ENCODE results near the gene LHX2. TPM values are rescaled to one million over a fixed set of nuclear protein-coding genes. Genes with fewer than 3 reads are reported as not detected.
A peak's percentile ranks its signal among the peaks of the same experiment; 100 is the strongest.

LHX2 gene
- total RNA-seq, 1 experiment from 2014 or later = not detected

DNA sequence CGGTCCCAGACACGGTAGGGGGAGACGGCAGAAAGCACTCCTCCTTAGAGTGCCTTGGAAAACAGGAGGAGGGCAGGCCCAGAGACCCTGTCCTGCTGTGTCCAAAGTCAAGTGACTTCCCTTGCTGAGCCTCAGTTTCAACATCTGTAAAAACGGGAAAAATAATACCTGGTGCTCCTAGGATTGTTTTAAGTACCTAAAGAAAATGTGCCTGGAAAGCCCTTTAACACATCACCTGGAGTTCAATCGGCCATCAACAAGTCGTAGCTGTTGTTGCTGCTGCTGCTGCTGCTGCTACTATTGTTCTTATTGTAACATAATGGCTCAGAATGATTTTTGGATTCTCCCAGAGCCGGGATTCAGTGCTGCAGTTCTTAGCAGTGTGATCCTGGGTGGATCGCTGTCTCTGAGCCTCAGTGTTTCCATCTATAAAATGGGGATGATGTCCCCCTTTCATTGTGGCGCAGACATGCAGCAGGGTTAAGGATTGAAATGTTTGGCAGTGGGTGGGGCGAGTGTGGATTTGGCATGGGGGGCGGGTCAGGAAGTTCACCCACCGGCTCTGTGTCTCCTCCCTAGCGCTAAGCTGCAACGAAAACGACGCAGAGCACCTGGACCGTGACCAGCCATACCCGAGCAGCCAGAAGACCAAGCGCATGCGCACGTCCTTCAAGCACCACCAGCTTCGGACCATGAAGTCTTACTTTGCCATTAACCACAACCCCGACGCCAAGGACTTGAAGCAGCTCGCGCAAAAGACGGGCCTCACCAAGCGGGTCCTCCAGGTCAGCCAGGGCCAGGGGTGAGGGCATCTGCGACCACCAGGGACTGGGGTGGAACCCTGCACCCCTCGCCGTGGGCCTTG, 9.2 kb downstream of the LHX2 start:
- no peaks in the 10 kb centered on the region for H4K20me1 ChIP-seq (ENCODE audit: control insufficient read depth, insufficient read depth, insufficient read length)
- Mint-ChIP-seq H3K9me3 (peaks cover 0 to 2% of the 10 kb centered on the region in 2 experiments; a peak in 2 of 5 replicates), H3K36me3 (ENCODE audit: insufficient read depth in 1 of 3, low read depth in 3 of 3) (peaks cover 0 to 2% (median 0%) of the 10 kb centered on the region in 3 experiments; a peak in 3 of 7 replicates), H3K27me3 (ENCODE audit: low read depth) (peaks cover 99% of the 10 kb centered on the region), H3K27ac (no peak overlapping the region), H3K4me1 (peaks cover 29 to 51% of the 10 kb centered on the region in 2 experiments), H3K4me3 (peak overlapping the region in 1 of 2 experiments; percentile 22; a peak in 2 of 5 replicates)
- WGBS (ENCODE audit: extremely low coverage, insufficient read length, low lambda C conversion rate) = no CpG with 5 or more reads among the region's 31 CpGs
- H3K4me2 ChIP-seq (ENCODE audit: insufficient read depth, insufficient read length, low read length) = no peak overlapping the region
- peaks cover 9% of the 10 kb centered on the region for H3K23me2 ChIP-seq (ENCODE audit: insufficient read length, low read depth, low read length, poor library complexity, severe bottlenecking)
- no peak overlapping the region for H2BK12ac ChIP-seq (ENCODE audit: insufficient read length, low read depth, low read length)
- no peak overlapping the region for H4K8ac ChIP-seq (replicated peaks; ENCODE audit: insufficient read length, low read depth, low read length)
- no peak overlapping the region for H2BK120ac ChIP-seq (ENCODE audit: low read depth, low read length, poor library complexity, severe bottlenecking)
- no peak overlapping the region for H4K5ac ChIP-seq (ENCODE audit: insufficient read length, low read depth, low read length)
- no peak overlapping the region for H3K56ac ChIP-seq (ENCODE audit: insufficient read length, low read depth, low read length)
- H3K79me2 ChIP-seq (ENCODE audit: insufficient read depth, low read length) = no peaks in the 10 kb centered on the region
- peaks cover 56% of the 10 kb centered on the region for H3K27me3 ChIP-seq (ENCODE audit: insufficient read depth, low read length)
- no peak overlapping the region for H2AFZ ChIP-seq (ENCODE audit: low read length)
- no peak overlapping the region for H2BK5ac ChIP-seq (ENCODE audit: insufficient read length, low read length)
- no peak overlapping the region for H3K4ac ChIP-seq (ENCODE audit: low read depth, low read length)
- no peak overlapping the region for H2BK20ac ChIP-seq (ENCODE audit: low read depth, low read length, poor library complexity, severe bottlenecking)
- H3K14ac ChIP-seq (ENCODE audit: insufficient read depth, low read length) = no peak overlapping the region
- no peak overlapping the region for H3T11ph ChIP-seq (ENCODE audit: low read length)
- H3K27ac ChIP-seq (ENCODE audit: insufficient read length, low read depth, low read length) = no peak overlapping the region
- TF ChIP-seq, protein P1, sequence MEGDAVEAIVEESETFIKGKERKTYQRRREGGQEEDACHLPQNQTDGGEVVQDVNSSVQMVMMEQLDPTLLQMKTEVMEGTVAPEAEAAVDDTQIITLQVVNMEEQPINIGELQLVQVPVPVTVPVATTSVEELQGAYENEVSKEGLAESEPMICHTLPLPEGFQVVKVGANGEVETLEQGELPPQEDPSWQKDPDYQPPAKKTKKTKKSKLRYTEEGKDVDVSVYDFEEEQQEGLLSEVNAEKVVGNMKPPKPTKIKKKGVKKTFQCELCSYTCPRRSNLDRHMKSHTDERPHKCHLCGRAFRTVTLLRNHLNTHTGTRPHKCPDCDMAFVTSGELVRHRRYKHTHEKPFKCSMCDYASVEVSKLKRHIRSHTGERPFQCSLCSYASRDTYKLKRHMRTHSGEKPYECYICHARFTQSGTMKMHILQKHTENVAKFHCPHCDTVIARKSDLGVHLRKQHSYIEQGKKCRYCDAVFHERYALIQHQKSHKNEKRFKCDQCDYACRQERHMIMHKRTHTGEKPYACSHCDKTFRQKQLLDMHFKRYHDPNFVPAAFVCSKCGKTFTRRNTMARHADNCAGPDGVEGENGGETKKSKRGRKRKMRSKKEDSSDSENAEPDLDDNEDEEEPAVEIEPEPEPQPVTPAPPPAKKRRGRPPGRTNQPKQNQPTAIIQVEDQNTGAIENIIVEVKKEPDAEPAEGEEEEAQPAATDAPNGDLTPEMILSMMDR (conservative IDR thresholded peaks at IDR 0.05) = no peak
- no peak overlapping the region for H3K9ac ChIP-seq (ENCODE audit: extremely low read depth, insufficient read length, low read length)
- no peaks in the 10 kb centered on the region for H3K4me1 ChIP-seq (ENCODE audit: insufficient read depth, low read length)
- no peak overlapping the region for H2AK5ac ChIP-seq (ENCODE audit: insufficient read length, low read length)
- no peak overlapping the region for H3K18ac ChIP-seq (ENCODE audit: insufficient read length, low read depth, low read length)
- no peaks in the 10 kb centered on the region for H3K9me3 ChIP-seq (ENCODE audit: control insufficient read depth, low read depth, low read length)
- no peak overlapping the region for H3K23ac ChIP-seq (ENCODE audit: insufficient read length, low read depth, low read length)
- DNase-seq = peak; percentile 71
- no peaks in the 10 kb centered on the region for H3K79me1 ChIP-seq (ENCODE audit: insufficient read depth, low read depth, low read length, poor library complexity, severe bottlenecking)
- no peak overlapping the region for H4K91ac ChIP-seq (ENCODE audit: insufficient read length, low read depth, low read length)
- H2BK15ac ChIP-seq (ENCODE audit: low read depth, low read length) = no peak overlapping the region

Measured in H9 (cell line).